Gastroesophageal sphincter (tissue), 3 donors: ENCODE measurements around the gene NFATC2IP.

Experiments
- CTCF ChIP-seq, 4 experiments: fragments of 200-600 bp in 2 of 4; fragments of 450-650 bp in 2 of 4; sonication (generic) in 1 of 4; IDR thresholded peaks; one replicate each; pipeline ENCODE4 v1.5.1; 2017 to 2019; ENCODE audit warnings: antibody characterized with exemption in 4 of 4, mild to moderate bottlenecking in 2 of 4, moderate library complexity in 2 of 4
- EP300 ChIP-seq: sonication (generic); formaldehyde crosslinking; IDR thresholded peaks from one replicate; pipeline ENCODE4 v1.6.1; 2017; ENCODE audit warnings: antibody characterized with exemption, mild to moderate bottlenecking
- POLR2AphosphoS5 ChIP-seq: sonication (generic); formaldehyde crosslinking; IDR thresholded peaks from one replicate; pipeline ENCODE4 v1.6.1; 2017; ENCODE audit warnings: antibody characterized with exemption

- TF ChIP-seq CTCF (IDR thresholded peaks at IDR 0.05) (no peak), EP300 (no peak), POLR2AphosphoS5 (no peak)
These were observed 60.4 kb downstream of the NFATC2IP start for GRCh38 chr16:29011112-29011511.
